HG02885 (cell line): Measurements from ENCODE around the gene RPL36.
A peak's percentile ranks its signal among the peaks of the same experiment; 100 is the strongest.
"Not testable (repeated sequence)": the region's sequence is repeated elsewhere in the genome, so short reads cannot be mapped to it uniquely, and the experiment has no call there.

Experiments
- ATAC-seq: cut with Tn5 transposase; IDR thresholded peaks from one replicate; pipeline ENCODE4 v1.9.1; 2021; ENCODE audit warnings: mild to moderate bottlenecking; ENCODE audit not compliant: unreplicated experiment, poor library complexity

The RPL36 gene

GRCh38 chr19:5700455-5701092 is 10.5 kb downstream of the RPL36 start:
- ATAC-seq: no peak

- not testable (repeated sequence) for ATAC-seq
Measured at GRCh38 chr19:5702053-5702410, 11.9 kb downstream of the RPL36 start.

GRCh38 chr19:5703819-5704818 is 14.0 kb downstream of the RPL36 start:
- ATAC-seq: no peak

GRCh38 chr19:5705552-5705951 is 15.5 kb downstream of the RPL36 start:
- ATAC-seq: no peak

GRCh38 chr19:5706876-5707573 is 16.9 kb downstream of the RPL36 start:
- no peak for ATAC-seq

GRCh38 chr19:5707576-5708575 is 17.8 kb downstream of the RPL36 start:
- ATAC-seq: no peak

- ATAC-seq: no peak
Measured at GRCh38 chr19:5711025-5711424, 20.9 kb downstream of the RPL36 start.

GRCh38 chr19:5711713-5712161 is 21.6 kb downstream of the RPL36 start:
- ATAC-seq: no peak

- no peak for ATAC-seq
Measured at GRCh38 chr19:5713228-5713627, 23.1 kb downstream of the RPL36 start.

- ATAC-seq: no peak
Measured at GRCh38 chr19:5714816-5715215, 24.7 kb downstream of the RPL36 start.

GRCh38 chr19:5717215-5717935 is 27.3 kb downstream of the RPL36 start:
- ATAC-seq: no peak

- ATAC-seq: no peak
Measured at GRCh38 chr19:5718037-5718578, 28.0 kb downstream of the RPL36 start.

GRCh38 chr19:5718579-5719273 is 28.6 kb downstream of the RPL36 start:
- ATAC-seq: no peak

GRCh38 chr19:5719274-5719960 is 29.3 kb downstream of the RPL36 start:
- no peak for ATAC-seq

- ATAC-seq: peak; percentile 89
Measured at GRCh38 chr19:5719961-5720790, 30.1 kb downstream of the RPL36 start, which contains the start of the genes CATSPERD and LONP1. Gene CATSPERD (plus strand): TSS chr19:5720637. CDS start chr19:5720738, 101 bp downstream. Gene LONP1 (minus strand): TSS chr19:5720146. CDS start chr19:5720132, 14 bp downstream.

- no peak for ATAC-seq
Measured at GRCh38 chr19:5727453-5728050, 37.5 kb downstream of the RPL36 start.
